Skeletal muscle tissue (tissue), 4 donors: ENCODE results near the gene CRYZ. TPM values are rescaled to one million over a fixed set of nuclear protein-coding genes. Genes with fewer than 3 reads are reported as not detected.
A peak's percentile ranks its signal among the peaks of the same experiment; 100 is the strongest.
"Not testable (repeated sequence)": the region's sequence is repeated elsewhere in the genome, so short reads cannot be mapped to it uniquely, and the experiment has no call there.

Source experiments
- H3K27ac ChIP-seq: one replicate; pipeline ENCODE4 v1.7.0; 2013; ENCODE audit warnings: mild to moderate bottlenecking, low read depth, low read length, inconsistent platforms
- H3K27me3 ChIP-seq, 3 donors: one replicate each; pipeline ENCODE4 v1.7.0; 2013; ENCODE audit warnings: low read length in 3 of 3; ENCODE audit not compliant: control insufficient read depth in 3 of 3, insufficient read depth in 3 of 3
- H3K36me3 ChIP-seq, 3 donors: one replicate each; pipeline ENCODE4 v1.7.0; 2013; ENCODE audit warnings: low read length in 3 of 3; ENCODE audit not compliant: control insufficient read depth in 3 of 3, insufficient read depth in 3 of 3
- H3K4me1 ChIP-seq, 3 donors: one replicate each; pipeline ENCODE4 v1.7.0; 2013; ENCODE audit warnings: low read length in 3 of 3, mild to moderate bottlenecking in 3 of 3; ENCODE audit not compliant: control insufficient read depth in 3 of 3, insufficient read depth in 3 of 3
- H3K4me3 ChIP-seq, 3 donors: one replicate each; pipeline ENCODE4 v1.7.0; 2013; ENCODE audit warnings: low read length in 3 of 3
- H3K9ac ChIP-seq, 3 donors: one replicate each; pipeline ENCODE4 v1.7.0; 2013; ENCODE audit warnings: low read length in 3 of 3, mild to moderate bottlenecking in 3 of 3, moderate library complexity in 2 of 3, low read depth in 1 of 3
- H3K9me3 ChIP-seq, 3 donors: one replicate each; pipeline ENCODE4 v1.7.0; 2013; ENCODE audit warnings: low read length in 3 of 3; ENCODE audit not compliant: control insufficient read depth in 3 of 3
- total RNA-seq: library from RNA; depleted of rRNA; stranded (reverse); fragments of >200 nt; gene quantifications from one replicate; pipeline ENCODE4 v1.2.3, GENCODE V29; 2014
- donor health status: Osteomylitis.

CRYZ gene
- total RNA-seq, 1 donor from 2014 or later: 21.4 TPM

- peak overlapping the region; percentile 96 to 98 (median 97) for H3K4me3 ChIP-seq
- H3K9ac ChIP-seq: peak overlapping the region; percentile 83 to 95 (median 89)
- not testable (repeated sequence) for H3K9me3 ChIP-seq, H3K36me3 ChIP-seq, H3K27me3 ChIP-seq
- H3K4me1 ChIP-seq: peaks cover 15 to 23% (median 17%) of the 10 kb centered on the region in 3 donors
- peak overlapping the region; percentile 80 for H3K27ac ChIP-seq
Observed at GRCh38 chr1:74732071-74732946, 541 bp downstream of the CRYZ start.

GRCh38 chr1:74731399-74732052 lies 1.3 kb downstream of the CRYZ start:
- H3K27ac ChIP-seq: no peak overlapping the region
- H3K36me3 ChIP-seq: peaks cover 0 to under 1% (median 0%) of the 10 kb centered on the region in 3 donors
- H3K27me3 ChIP-seq: no peaks in the 10 kb centered on the region
- peak overlapping the region; percentile 3 to 51 (median 14) for H3K4me3 ChIP-seq
- H3K4me1 ChIP-seq: peaks cover 15 to 23% (median 17%) of the 10 kb centered on the region in 3 donors
- H3K9ac ChIP-seq: peak overlapping the region in 1 of 3 donors; percentile 4
- no peaks in the 10 kb centered on the region for H3K9me3 ChIP-seq

GRCh38 chr1:74729741-74730478 lies 2.9 kb downstream of the CRYZ start:
- Histone ChIP-seq H3K36me3 (peaks cover 0 to 2% (median 0%) of the 10 kb centered on the region in 3 donors), H3K9me3 (no peaks in the 10 kb centered on the region), H3K27ac (no peak overlapping the region), H3K27me3 (no peaks in the 10 kb centered on the region), H3K9ac (no peak overlapping the region), H3K4me1 (peaks cover 15 to 21% (median 17%) of the 10 kb centered on the region in 3 donors), H3K4me3 (no peak overlapping the region)

- H3K27me3 ChIP-seq: no peaks in the 10 kb centered on the region
- no peak overlapping the region for H3K9ac ChIP-seq
- H3K27ac ChIP-seq: no peak overlapping the region
- peaks cover 6 to 10% (median 8%) of the 10 kb centered on the region in 3 donors for H3K4me1 ChIP-seq
- peaks cover 0 to 4% (median 0%) of the 10 kb centered on the region in 3 donors for H3K36me3 ChIP-seq
- no peak overlapping the region for H3K4me3 ChIP-seq
- no peaks in the 10 kb centered on the region for H3K9me3 ChIP-seq
Observed at GRCh38 chr1:74728736-74729135, 4.1 kb downstream of the CRYZ start.

- no peak overlapping the region for H3K9ac ChIP-seq
- H3K9me3 ChIP-seq: no peaks in the 10 kb centered on the region
- peaks cover 0 to 3% (median 2%) of the 10 kb centered on the region in 3 donors for H3K4me1 ChIP-seq
- H3K27ac ChIP-seq: no peak overlapping the region
- no peaks in the 10 kb centered on the region for H3K27me3 ChIP-seq
- H3K4me3 ChIP-seq: no peak overlapping the region
- peaks cover 5 to 29% (median 23%) of the 10 kb centered on the region in 3 donors for H3K36me3 ChIP-seq
Observed at GRCh38 chr1:74726063-74726462, 6.8 kb downstream of the CRYZ start.

GRCh38 chr1:74717626-74718025 lies 15.2 kb downstream of the CRYZ start:
- H3K9ac ChIP-seq: no peak overlapping the region
- H3K4me3 ChIP-seq: no peak overlapping the region
- no peak overlapping the region for H3K27ac ChIP-seq
- no peaks in the 10 kb centered on the region for H3K4me1 ChIP-seq
- H3K36me3 ChIP-seq: peaks cover 7 to 79% (median 54%) of the 10 kb centered on the region in 3 donors
- no peaks in the 10 kb centered on the region for H3K27me3 ChIP-seq
- H3K9me3 ChIP-seq: no peaks in the 10 kb centered on the region

GRCh38 chr1:74716822-74717221 lies 16.0 kb downstream of the CRYZ start:
- Histone ChIP-seq H3K4me3 (no peak overlapping the region), H3K27ac (no peak overlapping the region), H3K9ac (no peak overlapping the region), H3K4me1 (no peaks in the 10 kb centered on the region), H3K9me3 (no peaks in the 10 kb centered on the region), H3K36me3 (peaks cover 4 to 77% (median 47%) of the 10 kb centered on the region in 3 donors), H3K27me3 (no peaks in the 10 kb centered on the region)

GRCh38 chr1:74715806-74716205 lies 17.0 kb downstream of the CRYZ start:
- Histone ChIP-seq H3K9me3 (no peaks in the 10 kb centered on the region), H3K27ac (no peak overlapping the region), H3K4me3 (no peak overlapping the region), H3K9ac (no peak overlapping the region), H3K36me3 (peaks cover 10 to 77% (median 44%) of the 10 kb centered on the region in 3 donors), H3K27me3 (no peaks in the 10 kb centered on the region), H3K4me1 (no peaks in the 10 kb centered on the region)

- H3K27ac ChIP-seq: no peak overlapping the region
- H3K9me3 ChIP-seq: no peaks in the 10 kb centered on the region
- H3K27me3 ChIP-seq: no peaks in the 10 kb centered on the region
- H3K36me3 ChIP-seq: peaks cover 11 to 72% (median 39%) of the 10 kb centered on the region in 3 donors
- H3K4me1 ChIP-seq: no peaks in the 10 kb centered on the region
- no peak overlapping the region for H3K4me3 ChIP-seq
- H3K9ac ChIP-seq: no peak overlapping the region
Observed at GRCh38 chr1:74715236-74715502, 17.7 kb downstream of the CRYZ start.
